K562 (cell line): Measurements from ENCODE around the gene NAT9. TPM values are rescaled to one million over a fixed set of nuclear protein-coding genes. Genes with fewer than 3 reads are reported as not detected.

Experiments used
- ATAC-seq: fragments of 200-7000 bp; cut with Tn5 transposase; 3 replicates; pipeline ENCODE4 v1.9.1; 2020; ENCODE audit warnings: moderate library complexity
- BruUV-seq: library from RNA; stranded (reverse); fragments of 400-500 nt; replicated peaks from 2 replicates; lab custom pipeline; 2021; lab: Mats Ljungman, UMichigan
- CTCF ChIA-PET: fragments of 300-600 bp; formaldehyde crosslinking; extraction: SDS; loops from one replicate; lab custom pipeline; 2021; ENCODE audit warnings: low intra/inter-chr PET ratio; lab: Yijun Ruan, JAX
- POLR2A ChIA-PET: fragments of 300-600, 350-650 bp; sonication (Branson Sonifier 250); formaldehyde crosslinking; extraction: SDS; loops from one replicate; lab custom pipeline; 2021; ENCODE audit warnings: antibody characterized with exemption, inconsistent platforms; lab: Yijun Ruan, JAX
- DNase-seq, 4 experiments: peaks; one replicate each; pipeline versions ENCODE4 v3.0.0 to v3.0.0-alpha.2; 2011 to 2018; ENCODE audit warnings: low spot score in 3 of 4, mixed read lengths in 3 of 4; ENCODE audit errors: extremely low read depth in 1 of 4
- FAIRE-seq: peaks from 2 replicates; lab custom pipeline; 2011; peaks lifted over from hg19 to GRCh38; lab: Jason Lieb, UNC
- H2AFZ ChIP-seq: 2 replicates; pipeline ENCODE4 v1.6.0; 2011; ENCODE audit warnings: low read depth, low read length, control low read depth, inconsistent platforms
- H3K27ac ChIP-seq: fragments of 200-600 bp; 3 replicates; pipeline ENCODE4 v1.8.0; 2011; ENCODE audit warnings: low read depth, mild to moderate bottlenecking, control low read depth, inconsistent platforms, low read length, moderate library complexity, mixed read lengths; ENCODE audit errors: extremely low read depth
- H3K27me3 ChIP-seq, 2 experiments: fragments of 300-600 bp in 1 of 2; 2 replicates in 1 of 2; 3 replicates in 1 of 2; pipeline versions ENCODE4 v1.6.0 to v1.8.0; 2011; ENCODE audit warnings: inconsistent platforms in 2 of 2, low read length in 2 of 2, mild to moderate bottlenecking in 1 of 2, mixed read lengths in 1 of 2, moderate library complexity in 1 of 2; ENCODE audit not compliant: control insufficient read depth in 2 of 2, insufficient read depth in 2 of 2
- H3K36me3 ChIP-seq: fragments of 300-600 bp; 3 replicates; pipeline ENCODE4 v1.8.0; 2011; ENCODE audit warnings: mild to moderate bottlenecking, low read length, inconsistent platforms; ENCODE audit not compliant: control insufficient read depth, insufficient read depth
- H3K4me1 ChIP-seq, 2 experiments: fragments of 200-600 bp in 1 of 2; replicated peaks in 1 of 2; 2 replicates in 1 of 2; 3 replicates in 1 of 2; pipeline versions ENCODE4 v1.5.1 to v1.8.0; 2011; ENCODE audit warnings: inconsistent platforms in 2 of 2, low read length in 2 of 2, mild to moderate bottlenecking in 1 of 2, mixed read lengths in 1 of 2, moderate library complexity in 1 of 2; ENCODE audit not compliant: control insufficient read depth in 2 of 2, insufficient read depth in 2 of 2
- H3K4me2 ChIP-seq: 2 replicates; pipeline ENCODE4 v1.6.1; 2011; ENCODE audit warnings: low read length, control low read depth, inconsistent platforms, mixed read lengths; ENCODE audit not compliant: insufficient read depth
- H3K4me3 ChIP-seq: fragments of 200-600 bp; sonication (generic), shearing (Covaris generic); 2 replicates; pipeline ENCODE4 v1.5.1; 2016; ENCODE audit warnings: control low read depth, inconsistent platforms
- H3K79me2 ChIP-seq: fragments of 200-600 bp; 3 replicates; pipeline ENCODE4 v1.8.0; 2011; ENCODE audit warnings: low read length, inconsistent platforms; ENCODE audit not compliant: control insufficient read depth, insufficient read depth
- H3K9ac ChIP-seq, 2 experiments: 2 replicates each; pipeline versions ENCODE4 v1.6.0 to v1.6.1; 2011; ENCODE audit warnings: low read depth in 2 of 2, low read length in 2 of 2, control low read depth in 1 of 2, inconsistent platforms in 1 of 2, mild to moderate bottlenecking in 1 of 2, mixed read lengths in 1 of 2; ENCODE audit not compliant: insufficient read depth in 1 of 2
- H3K9me1 ChIP-seq: one replicate; pipeline ENCODE4 v1.6.0; 2011; ENCODE audit warnings: inconsistent platforms, mild to moderate bottlenecking, low read length, moderate library complexity; ENCODE audit not compliant: control insufficient read depth, insufficient read depth
- H3K9me3 ChIP-seq: replicated peaks from 2 replicates; pipeline ENCODE4 v1.5.1; 2011; ENCODE audit warnings: low read depth, low read length, inconsistent platforms; ENCODE audit not compliant: control insufficient read depth, insufficient read depth
- H4K20me1 ChIP-seq: replicated peaks from 2 replicates; pipeline ENCODE4 v1.6.1; 2011; ENCODE audit warnings: low read length, inconsistent platforms, mixed read lengths; ENCODE audit not compliant: control insufficient read depth, insufficient read depth
- PCBP1 ChIP-seq: fragments of 200-400 bp; formaldehyde crosslinking; IDR thresholded peaks from 2 replicates; pipeline ENCODE4 v1.6.1; 2018; ENCODE audit warnings: mild to moderate bottlenecking, low read depth, low read length; ENCODE audit not compliant: poor library complexity, severe bottlenecking
- ZNF592 ChIP-seq: fragments of 450-650 bp; IDR thresholded peaks from 2 replicates; pipeline ENCODE4 v1.6.1; 2017; ENCODE audit warnings: antibody characterized with exemption, mild to moderate bottlenecking
- WGBS: fragments of 100-300 bp; shearing (Covaris generic); methylation state at CpG from one replicate; pipeline ENCODE4 v1.1.6; 2016; ENCODE audit warnings: low coverage, mixed read lengths; ENCODE audit not compliant: insufficient coverage; ENCODE audit errors: missing lambda C conversion rate; 5-methylcytosine and 5-hydroxymethylcytosine counted together
- in situ Hi-C: fragments of 300-500 bp; cut with MboI; formaldehyde crosslinking; loops from 4 replicates; pipeline ENCODE4 v1.15.0; 2018; ENCODE audit warnings: inconsistent platforms, mixed read lengths
- intact Hi-C: fragments of 100-400 bp; cut with micrococcal nuclease; formaldehyde crosslinking; loops from 2 replicates; pipeline ENCODE4 v1.14.2; 2022
- polyA plus RNA-seq, 8 experiments: library from polyadenylated mRNA; depleted of rRNA in 4 of 8; stranded (reverse) in 5 of 8; unstranded in 3 of 8; fragments of >200 nt; fragmentation: Nextera tagmentation in 2 of 8; fragmentation: Illumina TruSeq in 1 of 8; extraction: Ambion mirVana in 2 of 8; extraction: Trizol in 1 of 8; gene quantifications; 2 replicates each; pipeline versions ENCODE4 v1.2.1 to v1.2.3, GENCODE V29; 2011 to 2014; ENCODE audit warnings: inconsistent platforms in 1 of 8, missing spikeins in 1 of 8
- total RNA-seq, 7 experiments: library from RNA; depleted of rRNA in 6 of 7; stranded (reverse); fragments of >200 nt in 6 of 7; fragmentation: Illumina TruSeq in 2 of 7; extraction: Trizol in 2 of 7; gene quantifications; 2 replicates each; pipeline versions ENCODE4 v1.2.1 to v1.2.3, GENCODE V29; 2011 to 2021; ENCODE audit warnings: low replicate concordance in 1 of 7

NAT9 gene
- total and polyA plus RNA-seq, 9 of the 15 experiments (the other 6 are each of a cell fraction or from before 2014, with no cell fraction given): 4.2 to 63.6 (median 40.8) TPM

DNA sequence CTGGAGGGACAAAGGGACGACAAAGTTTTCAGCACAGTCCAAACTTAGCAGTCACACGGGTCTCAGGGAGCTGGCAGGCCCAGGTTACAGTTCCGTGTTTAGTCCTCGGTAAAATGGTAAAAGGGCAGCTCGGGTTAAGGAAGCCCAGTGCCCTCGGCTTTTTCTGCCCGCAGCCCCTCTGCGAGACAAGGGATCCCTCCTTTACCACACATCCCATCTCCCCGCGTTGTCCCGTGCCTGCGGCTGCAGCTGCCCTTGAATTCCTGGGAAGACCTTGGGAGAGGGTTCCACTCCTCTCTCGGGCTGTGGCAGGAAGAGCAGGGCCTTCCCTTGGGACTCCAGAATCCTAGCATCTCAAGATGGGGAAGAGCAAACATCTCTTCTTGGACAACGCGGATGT, 46.3 kb downstream of the NAT9 start:
- no peak overlapping the region for H3K4me3 ChIP-seq
- no peak overlapping the region for H2AFZ ChIP-seq
- ChIA-PET POLR2A (no interaction called here), CTCF (no interaction called here)
- intact Hi-C loops (no loop called here), in situ Hi-C loops (no loop called here)
- FAIRE-seq (no peak), ATAC-seq (no peak), DNase-seq (no peak)
- peaks cover 10 to 43% of the 10 kb centered on the region in 2 experiments; a peak in 3 of 5 replicates for H3K27me3 ChIP-seq
- no peaks in the 10 kb centered on the region; the same call in 1 of the 2 replicates for H4K20me1 ChIP-seq
- H3K9me1 ChIP-seq: no peaks in the 10 kb centered on the region
- H3K4me1 ChIP-seq: no peaks in the 10 kb centered on the region
- no peak overlapping the region for H3K4me2 ChIP-seq
- WGBS: 18% methylated on average over 15 of the region's 15 CpGs
- H3K27ac ChIP-seq: no peak overlapping the region
- peaks cover 9% of the 10 kb centered on the region; the same call in 1 of the 2 replicates for H3K9me3 ChIP-seq
- H3K36me3 ChIP-seq: no peaks in the 10 kb centered on the region
- no peak overlapping the region for H3K9ac ChIP-seq
- no TSS peak for BruUV-seq
- H3K79me2 ChIP-seq: no peaks in the 10 kb centered on the region
- TF ChIP-seq PCBP1: no peak

DNA sequence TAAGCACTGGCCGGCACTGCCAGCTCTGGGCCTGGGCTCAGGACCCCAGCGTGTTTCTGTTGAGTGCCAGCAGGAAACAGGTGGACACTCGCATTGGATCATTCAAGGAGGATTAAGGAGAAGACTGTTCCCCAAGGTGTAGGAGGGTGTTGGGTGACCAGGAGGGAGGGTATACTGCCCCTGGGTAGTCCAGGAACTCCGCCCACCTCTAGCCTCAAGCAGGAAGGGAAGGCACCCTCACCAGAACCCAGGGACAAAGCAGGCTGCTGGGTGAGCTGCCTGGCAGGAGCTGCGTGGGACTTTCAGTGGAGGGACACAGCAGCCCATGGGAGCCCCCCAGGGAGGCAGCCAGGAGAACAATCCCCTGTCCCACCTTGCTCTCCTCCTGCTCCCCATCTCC, 46.8 kb downstream of the NAT9 start:
- Histone ChIP-seq H2AFZ (no peak overlapping the region), H3K9me1 (no peaks in the 10 kb centered on the region), H3K4me3 (no peak overlapping the region), H3K9ac (no peak overlapping the region), H3K27ac (no peak overlapping the region), H3K9me3 (peaks cover 9% of the 10 kb centered on the region; the same call in 1 of the 2 replicates), H3K4me2 (no peak overlapping the region), H4K20me1 (no peaks in the 10 kb centered on the region; the same call in 1 of the 2 replicates), H3K4me1 (no peaks in the 10 kb centered on the region), H3K27me3 (peaks cover 10 to 41% of the 10 kb centered on the region in 2 experiments; a peak in 3 of 5 replicates), H3K79me2 (no peaks in the 10 kb centered on the region), H3K36me3 (no peaks in the 10 kb centered on the region)
- FAIRE-seq (no peak), DNase-seq (no peak), ATAC-seq (no peak)
- TF ChIP-seq ZNF592: no peak
- POLR2A ChIA-PET: no interaction called here
- intact Hi-C loops (no loop called here), in situ Hi-C loops (no loop called here)
- CTCF ChIA-PET: no interaction called here
- BruUV-seq: no TSS peak
- 10% methylated on average over 4 of the region's 5 CpGs for WGBS
